ENCODE results near the gene MSLN. TPM values are rescaled to one million over a fixed set of nuclear protein-coding genes. Genes with fewer than 3 reads are reported as not detected.
A peak's percentile ranks its signal among the peaks of the same experiment; 100 is the strongest.

Gene MSLN
- polyA plus RNA-seq, 2 of the 4 experiments (the other 2 are of a cell fraction) = 2.4 to 3.6 TPM

DNA sequence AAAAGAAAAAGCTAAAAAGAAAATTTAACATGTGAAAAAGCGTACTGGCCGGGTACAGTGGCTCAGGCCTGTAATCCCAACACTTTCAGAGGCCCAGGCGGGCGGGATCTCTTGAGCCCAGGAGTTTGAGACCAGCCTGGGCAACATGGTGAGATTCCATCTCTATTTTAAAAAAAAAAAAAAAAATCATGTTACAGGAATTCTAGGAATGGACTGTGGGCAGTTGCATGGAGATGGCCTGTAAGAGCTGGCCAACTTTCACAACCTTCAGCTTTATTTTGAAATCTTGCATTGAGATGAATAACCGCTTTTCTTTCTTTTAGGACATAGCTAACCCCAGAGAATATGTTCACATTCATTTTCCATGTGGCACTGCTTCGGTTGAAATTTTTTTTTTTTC is 11.5 kb upstream of the MSLN start:
- WGBS (ENCODE audit: missing lambda C conversion rate) = 80% methylated on average over 6 of the region's 6 CpGs
- ATAC-seq = peak in 1 of 2 experiments; percentile 35; a peak in 2 of 6 replicates
- CTCF ChIA-PET = interaction anchor here (0.6 to 6.0 kb wide), 12 partner anchors 8 to 1733 kb away, joined by 3 to 63 read pairs (median 5); partner anchors contain the start of genes CIAO3 and MSLN

DNA sequence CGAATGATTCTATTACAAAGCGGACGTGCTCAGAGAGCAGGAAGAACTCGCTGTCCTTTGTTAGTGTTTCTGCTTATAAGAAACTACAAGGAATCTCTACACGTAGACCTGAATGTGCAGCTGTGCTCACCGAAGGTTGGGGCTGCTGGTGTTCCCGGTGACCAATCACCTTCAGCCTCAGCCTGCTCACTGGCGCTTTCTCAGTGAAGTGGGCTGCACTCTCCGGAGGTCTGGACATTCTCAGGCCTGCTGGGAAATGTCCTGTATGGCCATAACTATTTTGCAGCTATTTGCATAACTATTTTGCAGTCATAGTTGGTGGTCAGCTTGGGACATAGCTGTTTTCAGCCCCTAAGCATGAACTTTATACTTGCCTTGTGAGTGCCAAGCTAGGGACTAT is 10.0 kb upstream of the MSLN start:
- no peak overlapping the region for H3K4me2 ChIP-seq
- POLR2A ChIA-PET = interaction anchor here (1.1 kb wide), 1 partner anchor 9 kb away, joined by 3 read pairs; the partner anchor contains the start of gene CIAO3
- H3K4me3 ChIP-seq = no peak overlapping the region
- no peak overlapping the region for H3K27ac ChIP-seq
- TF ChIP-seq RCOR1 (IDR thresholded peaks at IDR 0.05; ENCODE audit: low read depth, low read length) = no peak
- TF ChIP-seq, protein P1, sequence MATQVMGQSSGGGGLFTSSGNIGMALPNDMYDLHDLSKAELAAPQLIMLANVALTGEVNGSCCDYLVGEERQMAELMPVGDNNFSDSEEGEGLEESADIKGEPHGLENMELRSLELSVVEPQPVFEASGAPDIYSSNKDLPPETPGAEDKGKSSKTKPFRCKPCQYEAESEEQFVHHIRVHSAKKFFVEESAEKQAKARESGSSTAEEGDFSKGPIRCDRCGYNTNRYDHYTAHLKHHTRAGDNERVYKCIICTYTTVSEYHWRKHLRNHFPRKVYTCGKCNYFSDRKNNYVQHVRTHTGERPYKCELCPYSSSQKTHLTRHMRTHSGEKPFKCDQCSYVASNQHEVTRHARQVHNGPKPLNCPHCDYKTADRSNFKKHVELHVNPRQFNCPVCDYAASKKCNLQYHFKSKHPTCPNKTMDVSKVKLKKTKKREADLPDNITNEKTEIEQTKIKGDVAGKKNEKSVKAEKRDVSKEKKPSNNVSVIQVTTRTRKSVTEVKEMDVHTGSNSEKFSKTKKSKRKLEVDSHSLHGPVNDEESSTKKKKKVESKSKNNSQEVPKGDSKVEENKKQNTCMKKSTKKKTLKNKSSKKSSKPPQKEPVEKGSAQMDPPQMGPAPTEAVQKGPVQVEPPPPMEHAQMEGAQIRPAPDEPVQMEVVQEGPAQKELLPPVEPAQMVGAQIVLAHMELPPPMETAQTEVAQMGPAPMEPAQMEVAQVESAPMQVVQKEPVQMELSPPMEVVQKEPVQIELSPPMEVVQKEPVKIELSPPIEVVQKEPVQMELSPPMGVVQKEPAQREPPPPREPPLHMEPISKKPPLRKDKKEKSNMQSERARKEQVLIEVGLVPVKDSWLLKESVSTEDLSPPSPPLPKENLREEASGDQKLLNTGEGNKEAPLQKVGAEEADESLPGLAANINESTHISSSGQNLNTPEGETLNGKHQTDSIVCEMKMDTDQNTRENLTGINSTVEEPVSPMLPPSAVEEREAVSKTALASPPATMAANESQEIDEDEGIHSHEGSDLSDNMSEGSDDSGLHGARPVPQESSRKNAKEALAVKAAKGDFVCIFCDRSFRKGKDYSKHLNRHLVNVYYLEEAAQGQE (IDR thresholded peaks at IDR 0.05) = no peak
- TF ChIP-seq FOXS1 (CRISPR knock-in tag; IDR thresholded peaks at IDR 0.05) = no peak
- TF ChIP-seq RAD21 (conservative IDR thresholded peaks at IDR 0.05 in 1 of 2, IDR thresholded peaks at IDR 0.05 in 1 of 2) = no peak
- TF ChIP-seq EP300 (IDR thresholded peaks at IDR 0.05) = no peak
- H3K9me3 ChIP-seq = no peaks in the 10 kb centered on the region
- WGBS (ENCODE audit: missing lambda C conversion rate) = 83% methylated on average over 9 of the region's 9 CpGs
- no peaks in the 10 kb centered on the region for H3K4me1 ChIP-seq
- DNase-seq (ENCODE audit: low read depth in 1 of 2, low spot score in 1 of 2) (no peak), ATAC-seq (no peak; a peak in 1 of 6 replicates), FAIRE-seq (no peak)
- CTCF ChIA-PET = interaction anchor here (0.9 to 6.0 kb wide), 7 partner anchors 10 to 46 kb away, joined by 3 to 63 read pairs (median 6); partner anchors contain the start of genes CIAO3 and MSLN

More for the DNA sequence above, 11.5 kb upstream of the MSLN start:
- no peak for FAIRE-seq
- no peak for DNase-seq (ENCODE audit: low read depth in 1 of 2, low spot score in 1 of 2)
- H3K4me2 ChIP-seq = no peak overlapping the region
- no peaks in the 10 kb centered on the region for H3K4me1 ChIP-seq
- H3K4me3 ChIP-seq = no peak overlapping the region
- H3K9me3 ChIP-seq = no peaks in the 10 kb centered on the region
- no peak for TF ChIP-seq HOXB13 (CRISPR knock-in tag; IDR thresholded peaks at IDR 0.05; ENCODE audit: low read depth)
- TF ChIP-seq NR3C1 (IDR thresholded peaks at IDR 0.05) = no peak
- POLR2A ChIA-PET = interaction anchor here (0.7 to 1.0 kb wide), 3 partner anchors 15 to 39 kb away, joined by 3 to 4 read pairs (median 3); partner anchors contain the start of genes ANTKMT, CHTF18 and RPUSD1
- H3K27ac ChIP-seq = no peak overlapping the region

DNA sequence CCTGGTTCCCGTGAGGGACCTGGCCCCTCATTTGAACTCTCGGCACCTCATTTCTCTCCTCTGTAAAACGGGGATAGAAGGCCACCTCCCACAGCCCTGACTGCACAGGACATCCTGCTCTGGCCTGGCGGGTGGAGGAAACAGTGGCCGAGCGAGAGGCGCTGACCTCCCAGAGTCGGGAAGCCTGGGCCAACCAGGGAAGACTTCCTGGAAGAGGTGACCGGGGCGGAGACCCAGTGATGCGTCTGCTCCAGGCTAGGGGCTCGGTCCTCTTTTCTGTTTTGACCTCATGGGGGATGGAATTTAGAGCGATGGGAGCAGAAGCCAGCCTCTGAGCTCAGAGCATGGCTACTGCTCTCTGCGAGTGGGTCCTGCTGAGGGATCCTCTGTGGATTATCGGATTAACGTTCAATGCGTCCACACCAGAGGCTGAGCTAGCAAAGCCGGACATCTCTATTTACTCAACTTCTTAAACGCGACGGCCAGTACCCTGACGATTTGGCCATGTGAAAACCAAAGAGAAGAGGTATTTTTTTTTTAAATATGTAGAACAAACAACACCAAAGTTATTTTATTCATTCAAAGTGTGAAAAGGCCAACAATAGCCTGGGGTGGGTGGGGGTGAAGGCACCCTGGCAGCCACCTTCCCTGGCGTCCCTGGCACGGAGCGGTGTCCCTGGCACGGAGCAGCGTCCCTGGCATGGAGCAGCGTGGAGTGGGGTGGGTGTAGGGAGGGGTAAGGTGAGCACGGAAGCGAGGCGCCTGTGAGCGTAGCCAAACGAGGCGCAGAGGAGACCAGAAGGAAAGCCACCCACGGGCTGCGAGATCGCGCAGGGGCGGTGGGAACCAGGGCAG is 9.2 kb upstream of the MSLN start:
- Histone ChIP-seq H3K4me2 (no peak overlapping the region), H3K4me1 (no peaks in the 10 kb centered on the region), H3K9me3 (no peaks in the 10 kb centered on the region), H3K27ac (no peak overlapping the region), H3K4me3 (no peak overlapping the region)
- no peak; a peak in 1 of 6 replicates for ATAC-seq
- CTCF ChIA-PET = interaction anchor here (0.7 to 6.0 kb wide), 7 partner anchors 9 to 170 kb away, joined by 3 to 63 read pairs (median 6); partner anchors contain the start of genes CIAO3 and MSLN
- WGBS (ENCODE audit: missing lambda C conversion rate) = 83% methylated on average over 39 of the region's 39 CpGs
- DNase-seq (ENCODE audit: low read depth in 1 of 2, low spot score in 1 of 2) = no peak
- POLR2A ChIA-PET = interaction anchor here (1.1 kb wide), 1 partner anchor 10 kb away, joined by 3 read pairs; the partner anchor contains the start of gene CIAO3
- FAIRE-seq = no peak
- TF ChIP-seq, protein P2, sequence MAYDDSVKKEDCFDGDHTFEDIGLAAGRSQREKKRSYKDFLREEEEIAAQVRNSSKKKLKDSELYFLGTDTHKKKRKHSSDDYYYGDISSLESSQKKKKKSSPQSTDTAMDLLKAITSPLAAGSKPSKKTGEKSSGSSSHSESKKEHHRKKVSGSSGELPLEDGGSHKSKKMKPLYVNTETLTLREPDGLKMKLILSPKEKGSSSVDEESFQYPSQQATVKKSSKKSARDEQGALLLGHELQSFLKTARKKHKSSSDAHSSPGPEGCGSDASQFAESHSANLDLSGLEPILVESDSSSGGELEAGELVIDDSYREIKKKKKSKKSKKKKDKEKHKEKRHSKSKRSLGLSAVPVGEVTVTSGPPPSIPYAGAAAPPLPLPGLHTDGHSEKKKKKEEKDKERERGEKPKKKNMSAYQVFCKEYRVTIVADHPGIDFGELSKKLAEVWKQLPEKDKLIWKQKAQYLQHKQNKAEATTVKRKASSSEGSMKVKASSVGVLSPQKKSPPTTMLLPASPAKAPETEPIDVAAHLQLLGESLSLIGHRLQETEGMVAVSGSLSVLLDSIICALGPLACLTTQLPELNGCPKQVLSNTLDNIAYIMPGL (CRISPR knock-in tag; IDR thresholded peaks at IDR 0.05; ENCODE audit: borderline replicate concordance) = no peak
- TF ChIP-seq ZFP36 (IDR thresholded peaks at IDR 0.05; ENCODE audit: borderline replicate concordance, partially characterized antibody) (peak; percentile 79), POLR2A (IDR thresholded peaks at IDR 0.05; ENCODE audit: low read length) (no peak), NPAS2 (CRISPR knock-in tag; IDR thresholded peaks at IDR 0.05; ENCODE audit: borderline replicate concordance) (no peak), RNF2 (IDR thresholded peaks at IDR 0.05; ENCODE audit: borderline replicate concordance, low read depth) (no peak)
